Left renal pelvis (tissue), 4 donors: Measurements from ENCODE around the gene FOXO1. TPM values are rescaled to one million over a fixed set of nuclear protein-coding genes. Genes with fewer than 3 reads are reported as not detected.

Source experiments
- DNase-seq, 4 donors: peaks; one replicate each; pipeline ENCODE4 v3.0.0-alpha.2; 2013; ENCODE audit warnings: low read depth in 4 of 4, low spot score in 3 of 4
- polyA plus RNA-seq, 4 donors: library from polyadenylated mRNA; unstranded; fragments of 120-200 nt; gene quantifications; one replicate each; pipeline ENCODE4 v1.2.1, GENCODE V29; 2013; ENCODE audit not compliant: insufficient read length in 4 of 4

FOXO1 gene
- polyA plus RNA-seq, 4 donors, result 11.7 to 21.0 (median 16.3) TPM

DNA sequence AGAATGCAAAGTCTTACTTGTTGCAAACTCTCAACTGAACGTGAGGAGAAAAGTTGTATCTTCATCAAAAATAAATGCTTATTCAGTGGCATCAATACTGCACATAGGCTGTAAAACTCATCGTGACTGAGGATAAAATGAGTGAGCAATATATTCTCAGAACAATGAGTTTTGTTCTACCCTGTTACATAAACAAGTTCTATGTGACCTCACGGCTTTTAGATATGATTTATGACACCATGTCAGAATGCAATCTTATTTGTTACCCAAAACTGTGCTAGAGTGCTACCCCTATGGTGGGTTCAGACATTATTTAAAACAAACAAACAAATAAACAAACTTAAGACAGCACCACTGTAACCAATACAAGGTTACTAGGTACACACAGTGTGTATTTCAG lies 55.4 kb downstream of the FOXO1 start:
- no peak for DNase-seq

DNA sequence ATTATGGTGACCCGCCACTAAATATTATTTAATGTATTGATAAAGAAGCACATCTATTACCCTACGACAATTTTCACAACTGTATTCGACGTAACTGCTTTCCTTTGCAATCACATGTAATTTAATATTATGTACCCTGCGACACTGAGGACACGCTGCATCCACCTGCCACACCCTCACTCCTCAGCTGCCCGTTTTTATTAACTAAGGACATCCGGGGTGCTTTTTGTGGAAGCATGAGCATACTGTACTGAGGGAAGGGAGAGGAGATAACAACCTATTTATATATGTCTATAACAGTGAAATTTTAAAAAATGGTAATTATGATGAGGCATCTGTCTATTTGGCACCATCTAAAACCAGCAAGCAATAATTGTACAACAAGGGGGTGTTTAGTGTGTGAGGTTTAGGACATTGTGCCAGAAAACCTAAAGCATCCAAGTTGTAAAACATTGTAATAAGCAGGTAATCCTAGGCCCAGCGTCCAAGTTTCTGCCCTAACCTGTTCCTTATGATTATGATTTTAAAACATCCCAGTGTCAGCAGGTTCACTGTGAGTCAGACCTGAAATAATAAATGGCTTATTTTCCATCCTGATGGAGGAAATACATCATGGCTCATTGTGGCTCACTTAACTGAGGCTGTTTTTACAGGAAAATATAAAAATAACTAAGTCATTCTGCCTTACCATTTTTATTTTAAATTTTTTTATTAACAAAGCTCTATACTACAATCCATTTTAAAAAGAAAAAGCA lies 56.3 kb downstream of the FOXO1 start:
- DNase-seq, result no peak

DNA sequence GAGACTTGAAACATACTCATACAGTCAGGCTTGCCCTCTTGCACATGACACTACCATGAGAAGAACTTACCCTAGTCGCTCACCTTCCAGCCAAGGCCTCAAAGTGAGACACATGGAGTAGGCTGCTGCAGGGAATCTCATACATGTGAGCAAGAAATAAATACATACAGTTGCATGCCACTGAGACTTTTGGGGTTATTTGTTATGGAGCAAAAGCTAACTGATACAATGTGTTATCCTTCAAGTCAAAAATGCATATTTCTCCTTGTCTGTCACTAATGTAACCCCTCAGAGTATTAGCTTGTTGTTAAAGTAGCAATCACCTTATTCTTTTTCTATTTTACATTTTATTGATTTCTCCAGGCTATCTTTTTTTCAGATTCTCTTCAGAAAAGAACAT lies 58.1 kb downstream of the FOXO1 start:
- no peak for DNase-seq

DNA sequence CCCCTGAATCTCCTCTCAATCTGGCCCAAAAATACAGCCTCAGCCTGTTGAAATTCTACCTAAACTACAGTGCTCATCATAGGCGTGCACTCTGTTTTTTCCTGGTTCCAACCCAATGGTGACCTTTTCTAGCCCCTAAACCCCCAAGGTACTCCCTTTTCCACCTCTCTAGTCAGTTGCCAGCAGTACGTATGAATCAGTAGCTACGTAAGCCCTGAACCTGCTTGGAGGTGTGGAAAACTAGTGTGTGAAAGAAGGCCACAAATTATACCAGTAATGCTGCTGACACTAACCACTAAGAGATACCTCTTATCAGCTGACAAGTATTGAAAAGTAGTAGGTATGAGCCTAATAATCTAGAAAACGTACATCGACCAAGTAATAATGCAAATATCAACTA lies 60.9 kb downstream of the FOXO1 start:
- DNase-seq, result no peak

DNA sequence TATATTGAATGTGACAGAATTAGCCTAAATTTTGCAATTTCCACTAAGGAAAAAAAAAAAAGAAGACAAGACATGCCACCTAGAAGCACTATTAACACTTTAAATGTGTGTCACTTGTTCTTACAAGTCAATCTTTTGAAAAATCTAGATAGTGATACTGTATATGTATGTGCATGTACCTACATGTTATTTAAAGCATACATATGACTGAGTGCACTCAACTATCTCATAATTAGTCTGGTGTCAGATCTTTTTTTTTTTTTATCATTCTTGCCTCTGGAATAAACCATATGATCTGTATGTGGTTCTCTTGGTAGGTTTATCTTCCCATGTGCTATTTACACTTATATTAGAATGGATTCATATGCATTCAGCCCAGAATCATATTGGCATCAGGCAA lies 62.3 kb downstream of the FOXO1 start:
- DNase-seq, result no peak

DNA sequence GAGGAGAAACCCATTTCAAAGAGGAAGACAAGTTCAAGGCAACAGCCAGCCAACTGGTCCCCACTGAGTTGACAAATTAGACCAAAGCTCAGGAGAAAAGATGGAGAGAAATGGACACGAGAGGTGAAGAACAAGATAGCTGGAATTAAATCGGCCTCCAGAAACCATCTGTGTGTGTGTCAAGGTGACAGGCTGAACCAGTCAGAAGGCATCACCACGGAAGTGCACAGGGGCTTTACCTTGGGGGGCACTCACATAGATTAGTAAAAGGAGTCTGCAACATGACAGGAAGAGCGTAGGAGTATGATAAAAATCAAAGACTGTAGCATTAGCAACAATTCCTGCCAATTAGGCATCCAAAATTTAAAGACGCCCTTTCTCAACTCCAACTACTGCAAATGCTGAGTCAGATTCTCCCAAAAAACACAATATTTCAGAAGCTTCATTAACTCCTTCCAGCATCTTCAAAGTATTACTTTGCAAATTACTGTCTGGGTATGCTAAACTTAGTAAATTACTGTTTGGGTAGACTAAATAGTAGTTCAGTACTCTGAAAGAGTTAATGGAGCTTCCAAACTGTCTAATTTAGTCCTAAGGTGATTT lies 66.2 kb downstream of the FOXO1 start:
- DNase-seq, result no peak

DNA sequence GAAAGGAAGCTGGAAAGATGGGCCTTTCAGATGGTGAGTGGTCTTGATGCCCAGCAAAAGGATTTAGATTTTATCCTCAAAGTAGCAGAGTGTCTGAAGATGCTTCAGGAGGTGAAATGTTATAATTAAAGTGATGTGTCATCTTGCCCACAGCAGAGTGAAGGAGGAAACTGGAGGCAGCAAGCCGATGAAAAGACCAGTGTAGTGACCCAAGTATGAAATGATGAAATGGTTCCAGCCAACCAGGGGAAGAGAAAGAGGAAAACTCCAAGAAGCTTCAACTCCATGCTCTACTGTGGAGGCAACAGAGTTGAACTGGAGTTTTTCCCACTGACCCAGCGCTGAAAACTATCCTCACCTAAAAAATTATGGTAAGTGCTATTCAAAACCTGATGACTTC lies 66.7 kb downstream of the FOXO1 start:
- DNase-seq, result no peak

DNA sequence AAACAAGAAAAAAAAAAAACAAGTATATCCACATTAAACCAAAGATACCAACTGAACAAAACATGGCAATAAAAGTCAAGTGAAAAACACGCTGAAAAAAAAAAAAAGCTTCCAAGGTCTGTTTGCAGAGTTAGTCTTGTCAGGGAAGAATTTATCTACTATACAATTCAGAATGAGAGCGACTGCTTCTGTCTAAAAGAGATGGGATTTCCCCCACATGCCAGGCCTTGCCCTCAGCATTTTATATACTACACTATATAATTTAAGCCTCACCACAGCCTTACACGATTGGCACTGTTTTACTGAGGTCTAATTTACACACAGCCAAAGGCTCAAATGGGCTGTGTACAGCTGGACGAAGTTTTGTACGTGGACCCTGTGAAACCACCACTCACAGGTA lies 67.3 kb downstream of the FOXO1 start:
- no peak for DNase-seq

DNA sequence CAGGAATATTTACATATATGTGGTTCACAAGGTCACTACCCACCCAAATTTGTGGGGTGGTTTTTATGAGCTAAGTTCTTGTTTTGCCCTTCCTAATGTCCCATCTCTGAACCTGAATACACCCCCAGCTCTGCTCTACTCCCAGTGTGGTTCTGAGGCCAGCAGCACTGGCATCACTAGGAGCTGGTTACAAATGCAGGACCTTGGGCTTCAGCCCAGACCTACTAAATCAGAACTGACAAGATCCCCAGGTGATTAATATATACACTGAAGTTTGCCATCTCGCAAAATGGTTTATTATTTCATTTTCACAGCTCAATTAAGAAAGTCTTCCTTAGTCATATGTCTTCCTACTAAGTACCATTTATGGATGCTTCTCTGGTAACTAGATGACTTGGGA lies 67.9 kb downstream of the FOXO1 start:
- no peak for DNase-seq

DNA sequence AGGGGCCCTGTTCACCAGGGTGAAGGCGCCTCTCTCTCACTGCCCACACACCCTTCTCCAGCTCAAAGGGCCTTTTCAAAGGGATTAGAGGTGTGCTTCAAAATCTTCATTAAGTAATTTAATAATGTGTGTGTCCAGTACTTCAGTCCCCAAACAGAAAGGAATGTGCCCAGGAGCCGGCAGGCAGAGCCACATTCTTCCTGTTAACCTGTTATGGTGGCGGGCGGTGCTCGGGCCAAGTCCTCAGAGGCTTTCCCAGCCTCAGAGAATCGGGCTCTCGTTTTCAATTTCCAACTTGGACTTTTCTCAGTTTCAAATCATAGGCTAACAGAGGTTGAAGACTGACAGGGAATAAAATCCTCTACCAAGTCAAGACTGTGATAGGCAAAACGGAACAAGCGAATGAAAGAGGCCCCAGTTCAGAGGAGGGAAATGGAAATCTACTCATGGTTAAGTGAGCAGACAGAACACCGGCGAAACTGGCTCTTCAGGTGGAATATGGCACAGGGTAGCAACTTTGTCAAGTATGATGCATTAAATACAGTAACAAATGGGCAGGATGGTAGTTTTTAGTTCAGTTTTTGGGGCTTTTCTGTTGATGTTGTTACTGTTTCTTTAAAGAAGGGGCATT lies 68.6 kb downstream of the FOXO1 start:
- no peak for DNase-seq

DNA sequence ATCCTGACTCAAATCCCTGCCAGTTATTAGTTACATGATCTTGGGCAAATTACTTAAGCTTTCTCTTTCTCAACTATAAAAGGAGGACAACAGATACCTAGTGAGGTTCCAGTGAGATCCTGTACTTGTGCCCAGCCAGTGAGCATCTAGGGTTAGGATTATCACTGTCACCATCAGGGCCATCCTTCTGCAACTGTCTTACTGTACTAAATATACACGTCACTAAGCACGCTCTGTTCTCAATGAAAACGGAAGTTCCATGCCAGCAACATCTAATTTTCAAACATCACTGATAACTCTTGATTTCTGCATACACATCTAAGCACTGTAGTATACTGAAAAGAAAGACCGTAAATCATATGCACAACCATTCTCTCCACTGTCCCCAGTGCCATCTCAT lies 70.0 kb downstream of the FOXO1 start:
- no peak for DNase-seq

DNA sequence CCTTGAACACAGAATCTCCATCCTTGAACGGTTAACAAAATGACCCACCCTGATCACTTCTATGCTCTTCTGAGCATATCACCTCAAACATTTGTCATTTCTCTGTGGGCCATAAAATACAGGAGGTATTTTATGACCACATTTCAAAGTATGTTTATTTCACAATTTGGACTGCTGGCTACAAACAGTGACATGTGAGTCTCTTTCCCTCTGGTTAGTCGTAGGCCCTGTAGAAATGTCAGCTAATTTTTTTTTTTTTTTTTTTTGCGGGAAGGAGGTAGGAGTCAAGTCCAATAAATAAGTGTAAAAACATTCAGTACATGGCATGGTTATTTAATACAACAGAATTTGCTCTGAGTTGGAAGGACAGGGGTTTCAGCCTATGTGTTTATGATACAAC lies 70.7 kb downstream of the FOXO1 start:
- no peak for DNase-seq

DNA sequence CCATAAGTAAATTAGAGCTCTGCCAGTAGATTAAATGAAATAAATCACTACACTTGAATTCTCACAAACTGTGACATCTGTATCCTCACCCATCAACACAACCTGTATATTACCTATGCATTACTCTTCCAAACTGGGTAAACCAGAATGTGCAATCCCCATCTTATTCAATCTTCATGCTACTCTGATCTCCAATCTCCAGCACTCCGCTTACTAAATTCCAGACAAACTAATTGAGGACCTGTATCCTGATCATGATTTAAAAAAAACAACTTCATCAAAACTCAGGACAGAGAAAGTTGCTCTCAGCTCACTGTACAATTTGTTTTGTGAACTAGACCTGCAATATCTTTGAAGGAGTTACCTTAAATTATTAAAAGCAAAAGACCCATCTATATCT lies 74.4 kb downstream of the FOXO1 start:
- DNase-seq, result no peak

DNA sequence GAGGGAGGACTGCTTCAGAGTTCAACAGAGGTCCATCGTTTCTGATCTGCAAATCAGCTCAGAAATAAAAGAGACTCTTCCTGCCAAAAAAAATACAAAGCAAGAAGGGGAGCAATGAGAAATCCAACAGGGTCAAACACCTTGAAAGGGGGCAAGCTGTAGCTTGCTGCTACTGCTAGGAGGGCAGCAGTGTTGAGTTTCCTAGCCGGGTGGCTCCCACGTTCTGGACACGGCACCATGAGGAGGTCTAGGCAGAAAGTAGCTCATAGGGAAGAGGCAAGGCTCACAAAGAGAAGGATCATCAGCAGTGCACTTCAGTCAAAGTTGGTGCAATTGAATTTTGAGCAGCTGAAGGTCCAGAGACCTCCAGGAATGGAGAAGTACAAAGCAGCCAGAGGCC lies 75.3 kb downstream of the FOXO1 start:
- DNase-seq, result no peak

DNA sequence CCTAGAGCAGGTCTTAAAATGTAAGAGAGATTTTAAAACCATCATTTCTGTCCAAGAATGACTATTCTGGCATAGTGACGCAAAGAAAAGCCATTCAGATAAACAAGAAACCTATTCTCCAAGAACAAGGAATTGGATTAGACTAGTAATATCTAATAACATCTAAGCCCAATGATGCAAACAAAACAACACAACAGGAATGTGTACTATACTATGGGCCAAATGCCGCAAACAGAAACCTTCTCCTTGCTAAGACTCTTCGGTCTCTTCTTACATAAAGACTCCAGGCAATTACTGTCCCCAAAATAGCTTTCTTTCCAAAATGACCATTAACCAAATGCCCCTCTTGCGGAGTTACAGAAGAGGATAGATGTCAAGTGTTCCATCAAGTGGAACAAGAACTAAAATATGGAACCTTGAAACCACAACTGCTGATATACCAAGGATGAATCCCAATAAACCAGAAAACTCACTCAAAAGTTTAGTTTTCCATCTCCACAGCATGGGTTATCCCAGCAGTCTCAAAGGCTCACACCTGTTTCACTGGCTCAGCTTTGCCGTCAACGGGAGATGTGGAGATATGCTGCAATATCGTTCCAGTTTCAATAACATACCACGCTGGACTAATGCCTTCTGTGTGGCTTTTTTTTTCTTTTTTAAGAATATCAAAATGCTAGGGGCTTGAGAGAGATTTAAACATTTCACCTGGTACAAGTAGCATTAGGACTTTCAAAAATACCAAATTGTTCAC lies 76.2 kb downstream of the FOXO1 start:
- DNase-seq, result no peak

DNA sequence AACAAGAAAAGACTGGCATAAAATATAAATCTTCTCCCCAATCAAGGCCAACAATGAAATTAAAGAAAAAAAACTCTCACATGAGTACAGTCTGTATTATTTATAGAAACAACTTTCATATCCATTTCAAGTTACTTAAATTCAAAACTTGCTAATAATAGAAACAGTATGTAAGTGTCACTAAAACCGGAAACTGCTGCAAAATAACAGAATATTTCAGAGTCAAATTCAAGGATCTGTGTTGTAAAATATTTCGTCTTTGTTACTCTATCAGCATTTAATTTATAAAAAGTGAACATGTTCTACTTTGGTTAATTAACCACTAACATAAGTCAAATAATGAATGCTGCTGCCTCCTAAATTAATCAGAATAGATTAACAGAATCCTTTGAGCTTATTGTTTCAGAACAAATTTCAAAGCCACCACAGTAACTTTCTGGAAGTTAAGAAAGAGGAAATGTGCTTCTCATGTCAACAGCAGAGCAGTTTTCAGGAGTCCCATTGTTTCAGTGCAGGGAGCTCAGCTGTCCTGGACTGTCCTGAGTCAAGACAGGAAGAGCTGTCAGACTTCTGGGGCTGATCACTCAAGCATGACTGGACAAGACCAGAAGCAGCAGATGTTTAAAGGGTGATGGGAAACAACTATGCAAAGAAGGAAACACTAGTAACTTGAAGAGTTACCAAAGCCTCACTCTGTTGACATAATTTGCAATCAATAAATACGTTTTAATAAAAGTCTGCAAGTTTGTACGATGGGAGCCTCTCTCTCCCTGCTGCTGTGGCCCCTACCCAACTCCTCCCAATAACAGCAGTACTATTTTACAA lies 76.9 kb downstream of the FOXO1 start:
- DNase-seq, result peak in 1 of 4 donors; percentile 35

DNA sequence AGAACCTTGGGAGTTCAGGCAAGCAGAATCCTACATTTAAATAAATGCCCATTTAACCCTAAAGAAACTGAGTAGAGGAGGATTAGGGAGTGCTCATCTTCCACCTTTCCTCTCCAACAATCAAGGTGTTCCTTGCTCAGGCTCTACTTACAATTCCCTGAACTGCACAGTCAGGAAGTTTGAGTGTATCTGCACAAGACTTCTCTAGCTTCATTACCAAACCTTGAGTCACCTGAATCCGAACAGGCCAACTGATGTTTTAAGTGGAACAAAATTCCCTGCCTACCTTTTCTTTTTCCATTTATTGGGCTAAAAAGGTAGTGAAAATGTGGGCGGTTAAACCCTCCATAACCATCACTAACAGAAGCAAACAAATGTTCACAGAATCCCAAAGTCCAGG lies 78.3 kb downstream of the FOXO1 start:
- no peak for DNase-seq

DNA sequence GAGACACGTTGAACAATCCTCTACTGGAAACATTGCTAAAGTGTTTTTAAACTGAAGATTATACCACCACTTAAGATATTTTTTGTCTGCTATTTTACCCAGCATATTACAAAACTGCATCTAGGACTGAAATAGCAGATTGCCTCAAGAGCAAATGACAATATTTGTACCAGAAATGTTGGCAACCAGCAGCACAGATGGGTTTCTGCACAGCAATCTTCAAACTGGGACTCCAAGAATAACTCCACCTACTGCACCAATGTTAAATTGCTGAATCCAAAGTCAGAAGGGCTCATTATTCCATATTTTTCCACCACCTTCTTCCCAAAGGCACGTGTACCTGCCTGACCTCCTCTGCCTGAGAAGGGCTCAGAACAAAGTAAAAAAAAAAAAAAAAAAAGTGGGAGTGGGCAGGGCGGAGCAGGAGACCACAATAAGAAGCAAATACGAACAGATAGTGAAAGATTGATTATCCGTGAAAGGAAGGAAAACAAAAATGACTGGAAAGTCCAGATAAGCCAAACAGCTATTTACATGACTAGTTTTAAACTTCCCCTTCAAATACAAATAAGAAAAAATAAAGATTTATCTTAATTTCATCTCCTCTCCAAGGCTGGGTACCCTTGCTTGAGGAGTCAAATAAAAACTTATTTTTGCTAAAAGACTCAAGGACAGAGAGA lies 79.4 kb downstream of the FOXO1 start:
- DNase-seq, result no peak

DNA sequence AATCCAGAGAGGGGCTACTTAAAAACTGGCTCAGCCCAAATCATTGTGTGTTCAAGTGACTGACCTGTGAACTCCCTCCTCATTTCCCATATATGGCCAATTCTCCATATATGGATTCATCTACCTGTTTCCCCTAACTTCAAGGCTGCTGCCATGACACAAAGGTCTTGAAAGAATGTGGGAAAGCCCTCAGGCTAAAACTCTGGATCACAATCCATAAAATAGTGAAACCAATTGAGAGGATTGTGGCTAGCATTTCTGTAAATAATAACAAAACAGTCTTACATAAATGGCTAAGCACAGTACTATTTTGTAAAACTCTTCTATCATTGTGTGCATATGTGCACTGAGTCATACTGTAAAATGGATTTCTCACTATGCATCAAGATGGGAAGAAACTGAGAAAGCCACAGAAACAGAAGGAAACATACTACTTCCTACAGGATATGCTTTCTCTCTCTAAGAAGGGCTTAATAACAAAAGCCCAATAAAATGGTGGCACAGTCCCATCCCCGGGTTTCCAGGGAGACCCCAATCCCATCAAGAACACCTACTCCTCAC lies 80.5 kb downstream of the FOXO1 start:
- DNase-seq, result no peak

DNA sequence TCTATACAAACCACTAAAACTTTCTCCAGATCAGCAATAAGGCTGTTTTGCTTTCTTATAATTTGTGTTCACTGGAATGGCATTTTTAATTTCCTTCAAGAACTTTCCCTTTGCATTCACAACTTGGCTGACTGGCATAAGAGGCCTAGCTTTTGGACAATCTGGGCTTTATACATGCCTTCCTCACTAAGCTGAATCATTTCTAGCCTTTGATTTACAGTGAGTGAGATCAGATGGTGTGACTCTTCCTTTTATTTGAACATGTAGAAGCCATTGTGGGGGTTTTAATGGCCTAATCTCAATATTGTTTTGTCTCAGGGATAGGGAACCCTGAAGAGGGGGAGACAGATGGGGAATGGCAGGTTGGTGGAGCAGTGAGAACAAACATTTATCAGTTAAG lies 82.7 kb downstream of the FOXO1 start:
- DNase-seq, result no peak
